Activated CD4-positive, alpha-beta T cell treated with anti-CD3 and anti-CD28 coated beads for 24 hours (primary cell): Measurements from ENCODE around the gene ELMOD2.
"Not testable (repeated sequence)": the region's sequence is repeated elsewhere in the genome, so short reads cannot be mapped to it uniquely, and the experiment has no call there.

Experiments
- DNase-seq, 2 donors: peaks; one replicate each; pipeline ENCODE4 v3.0.0-alpha.2; 2020; ENCODE audit warnings: low read depth in 2 of 2

Gene ELMOD2

GRCh38 chr4:140523857-140524742 lies at the start of gene ELMOD2:
Gene ELMOD2, plus strand, starts transcription at chr4:140524168. Its CDS starts 1,261 bp downstream, at chr4:140525429.
- peak; percentile 92 to 95 for DNase-seq

- DNase-seq: no peak
Measured at GRCh38 chr4:140483445-140483844, 40.5 kb upstream of the ELMOD2 start.

GRCh38 chr4:140485939-140486338 lies 38.0 kb upstream of the ELMOD2 start:
- no peak for DNase-seq

GRCh38 chr4:140497405-140497746 lies 26.6 kb upstream of the ELMOD2 start:
- no peak for DNase-seq

- no peak for DNase-seq
Measured at GRCh38 chr4:140497747-140498636, 26.0 kb upstream of the ELMOD2 start, which contains the start of gene MGAT4D. Gene MGAT4D, minus strand, starts transcription at chr4:140498293. Its CDS starts 71 bp downstream, at chr4:140498222.

- no peak for DNase-seq
Measured at GRCh38 chr4:140499391-140499790, 24.6 kb upstream of the ELMOD2 start.

- no peak for DNase-seq
Measured at GRCh38 chr4:140504261-140504660, 19.7 kb upstream of the ELMOD2 start.

- not testable (repeated sequence) for DNase-seq
Measured at GRCh38 chr4:140513765-140514164, 10.2 kb upstream of the ELMOD2 start.

- no peak for DNase-seq
Measured at GRCh38 chr4:140515423-140515822, 8.5 kb upstream of the ELMOD2 start.

GRCh38 chr4:140523370-140523856 lies 555 bp upstream of the ELMOD2 start:
- no peak for DNase-seq

- no peak for DNase-seq
Measured at GRCh38 chr4:140529434-140529833, 5.5 kb downstream of the ELMOD2 start.

GRCh38 chr4:140533951-140534480 lies 10.0 kb downstream of the ELMOD2 start:
- DNase-seq: no peak

- DNase-seq: peak in 1 of 2 donors; percentile 7
Measured at GRCh38 chr4:140556372-140557085, 32.6 kb downstream of the ELMOD2 start.

- DNase-seq: no peak
Measured at GRCh38 chr4:140557831-140558435, 34.0 kb downstream of the ELMOD2 start.

GRCh38 chr4:140559696-140560095 lies 35.7 kb downstream of the ELMOD2 start:
- no peak for DNase-seq

- DNase-seq: no peak
Measured at GRCh38 chr4:140568507-140569306, 44.7 kb downstream of the ELMOD2 start, which contains the start of gene UCP1. Gene UCP1, minus strand, starts transcription at chr4:140568961. Its CDS starts 232 bp downstream, at chr4:140568729.

GRCh38 chr4:140569307-140569638 lies 45.3 kb downstream of the ELMOD2 start:
- no peak for DNase-seq

GRCh38 chr4:140571620-140572019 lies 47.7 kb downstream of the ELMOD2 start:
- no peak for DNase-seq

GRCh38 chr4:140575489-140575888 lies 51.5 kb downstream of the ELMOD2 start:
- DNase-seq: no peak

GRCh38 chr4:140579278-140579677 lies 55.3 kb downstream of the ELMOD2 start:
- no peak for DNase-seq
